Measurements from ENCODE around the gene ITCH.
"Not testable (repeated sequence)": the region's sequence is repeated elsewhere in the genome, so short reads cannot be mapped to it uniquely, and the experiment has no call there.

DNA sequence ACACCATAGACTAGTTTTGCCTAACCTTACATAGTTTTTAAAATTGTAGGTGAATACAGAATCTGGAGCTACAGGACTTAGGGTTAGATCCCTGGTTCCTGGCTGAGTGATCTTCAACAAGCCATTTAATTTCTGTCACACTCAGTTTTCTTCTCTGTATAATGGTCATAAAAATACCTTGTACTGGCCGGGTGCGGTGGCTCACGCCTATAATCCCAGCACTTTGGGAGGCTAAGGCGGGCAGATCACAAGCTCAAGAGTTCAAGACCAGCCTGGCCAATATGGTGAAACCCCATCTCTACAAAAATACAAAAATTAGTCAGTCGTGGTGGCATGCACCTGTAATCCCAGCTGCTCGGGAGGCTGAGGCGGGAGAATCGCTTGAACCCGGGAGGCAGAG lies 3.3 kb upstream of the ITCH start:
- not testable (repeated sequence) for TF ChIP-seq POLR2A, POLR2AphosphoS5 (IDR thresholded peaks at IDR 0.05; ENCODE audit: low read depth, low read length)
